NCI-H524 (cell line): ENCODE measurements around the gene LAMTOR4.
"Not testable (repeated sequence)": the region's sequence is repeated elsewhere in the genome, so short reads cannot be mapped to it uniquely, and the experiment has no call there.

Experiments used
- DNase-seq, 2 experiments: peaks; one replicate each; lab custom pipeline; 2025; lab: John Stamatoyannopoulos, UW

The LAMTOR4 gene

DNA sequence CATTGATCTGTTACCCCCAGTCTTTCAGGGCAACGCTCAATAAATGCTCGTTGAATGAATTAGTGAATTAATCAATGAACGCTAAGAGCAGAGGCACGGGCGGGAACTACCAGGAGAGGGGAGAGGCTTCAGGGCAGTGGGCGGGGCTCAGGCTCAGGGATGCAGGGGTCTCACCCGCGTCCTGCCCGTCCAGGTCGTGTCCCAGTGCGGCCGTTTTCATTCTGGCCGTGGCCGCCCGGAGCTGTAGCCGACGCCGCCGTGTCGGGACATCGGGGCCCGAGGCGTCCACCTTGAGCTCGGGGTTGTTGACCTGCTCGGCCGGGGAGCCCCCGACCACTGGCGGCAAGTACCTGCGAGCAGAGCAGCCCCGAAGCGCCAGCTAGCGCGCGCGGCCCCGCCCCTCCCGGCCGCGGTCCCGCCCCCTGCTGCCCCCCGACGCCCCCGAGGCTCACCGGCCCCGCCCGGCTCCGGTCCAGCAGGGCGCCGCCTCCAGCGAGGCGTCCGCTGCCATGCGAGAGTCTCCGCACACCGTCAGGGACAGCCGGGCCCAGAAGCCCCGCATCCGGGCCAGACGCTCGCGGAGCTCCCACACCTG is 22.5 kb downstream of the LAMTOR4 start:
- no peak for DNase-seq

- no peak for DNase-seq
Measured at GRCh38 chr7:100171840-100172239, 23.1 kb downstream of the LAMTOR4 start.

- no peak for DNase-seq
Measured at GRCh38 chr7:100173806-100174495, 25.2 kb downstream of the LAMTOR4 start.

DNA sequence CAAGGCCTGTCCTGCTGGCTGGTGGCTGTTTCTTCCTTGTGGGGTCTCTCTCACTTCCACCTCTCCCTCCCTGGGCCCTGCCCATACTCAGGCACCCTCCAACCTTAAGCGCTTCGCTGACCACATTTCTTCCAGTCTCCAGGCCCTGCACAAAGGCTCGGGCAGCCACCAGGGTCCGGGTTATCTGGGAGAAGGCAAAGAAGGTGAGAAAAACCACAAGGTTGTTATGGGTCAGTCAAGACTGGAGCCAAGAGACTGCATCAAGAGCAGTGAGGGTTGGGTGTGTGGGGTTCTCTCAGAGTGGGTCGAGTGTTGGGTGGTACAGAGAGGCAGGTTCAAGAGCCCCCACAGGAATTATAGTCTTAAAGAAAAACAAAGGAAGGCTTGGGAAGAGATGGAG is 25.9 kb downstream of the LAMTOR4 start:
- no peak for DNase-seq

GRCh38 chr7:100175296-100175935 is 26.7 kb downstream of the LAMTOR4 start:
- DNase-seq: no peak

DNA sequence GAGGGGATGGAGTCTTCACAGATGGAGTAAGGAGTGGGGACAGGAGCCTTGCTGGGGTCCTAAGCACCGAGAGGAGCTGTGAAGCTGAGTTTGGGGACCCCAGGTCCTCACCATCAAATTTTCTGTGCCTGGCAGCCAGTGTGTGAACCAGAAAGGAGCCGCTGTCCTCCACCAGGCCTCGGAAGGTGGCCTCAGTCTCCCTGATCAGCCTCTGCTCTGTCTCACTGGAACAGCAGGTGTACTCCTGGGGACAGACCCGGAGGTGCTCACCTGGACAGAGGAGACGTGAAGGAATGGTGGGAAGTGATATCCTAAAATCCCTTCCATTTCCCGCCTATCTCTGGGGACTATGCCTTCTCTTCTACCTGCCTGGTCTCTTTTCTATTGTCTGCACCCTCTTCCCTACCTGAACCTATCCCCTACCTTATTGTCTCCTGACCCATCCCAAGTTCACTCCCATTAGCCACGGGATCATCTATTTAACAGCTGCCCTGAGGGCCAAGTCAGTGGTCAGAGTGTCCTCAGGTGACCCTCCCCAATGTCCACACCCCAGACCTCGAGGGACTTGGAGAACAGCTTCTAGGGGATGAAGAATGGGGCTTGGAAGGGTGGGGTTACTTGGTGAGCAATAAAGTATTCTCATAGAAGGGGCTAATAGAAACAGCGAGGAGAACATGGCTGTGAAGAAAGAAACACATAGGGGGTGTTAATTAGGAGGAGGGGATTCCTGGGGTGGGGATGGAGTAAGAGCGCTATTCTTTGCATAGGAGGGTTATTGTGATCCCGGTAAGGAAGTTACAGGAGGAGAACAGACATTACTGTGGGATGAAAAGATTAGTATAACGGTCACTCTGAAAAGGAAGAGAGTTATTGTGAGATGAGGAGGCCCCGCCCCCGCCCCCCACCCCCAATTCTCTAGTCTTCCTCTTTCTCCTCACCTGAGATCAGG is 27.7 kb downstream of the LAMTOR4 start:
- no peak for DNase-seq

GRCh38 chr7:100177045-100178001 is 28.6 kb downstream of the LAMTOR4 start, which contains the start of the genes GPC2 and STAG3:
Gene GPC2 (minus strand): TSS chr7:100177381. CDS start chr7:100177199, 182 bp downstream.
Gene STAG3 (plus strand): TSS chr7:100177918. CDS start chr7:100180557, 2,639 bp downstream.
- DNase-seq: peak; percentile 87 to 92

- not testable (repeated sequence) for DNase-seq
Measured at GRCh38 chr7:100180084-100180483, 31.4 kb downstream of the LAMTOR4 start.

DNA sequence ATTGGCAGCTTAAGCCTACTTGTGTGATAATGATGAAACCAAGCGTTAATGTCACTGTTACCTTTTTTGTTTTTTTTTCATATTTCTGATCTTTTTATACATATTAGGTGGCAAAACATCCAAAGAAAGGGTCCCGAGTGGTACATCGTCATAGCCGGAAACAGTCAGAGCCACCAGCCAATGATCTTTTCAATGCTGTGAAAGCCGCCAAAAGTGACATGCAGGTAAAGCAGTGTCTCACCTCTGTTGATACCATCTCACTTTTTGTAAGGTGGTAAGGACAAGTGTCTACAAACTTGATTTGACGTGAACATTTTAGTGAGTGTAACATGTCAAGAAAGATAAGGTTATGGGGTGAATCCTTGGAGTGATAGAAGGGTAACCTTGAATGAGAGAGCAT is 33.9 kb downstream of the LAMTOR4 start:
- not testable (repeated sequence) for DNase-seq

DNA sequence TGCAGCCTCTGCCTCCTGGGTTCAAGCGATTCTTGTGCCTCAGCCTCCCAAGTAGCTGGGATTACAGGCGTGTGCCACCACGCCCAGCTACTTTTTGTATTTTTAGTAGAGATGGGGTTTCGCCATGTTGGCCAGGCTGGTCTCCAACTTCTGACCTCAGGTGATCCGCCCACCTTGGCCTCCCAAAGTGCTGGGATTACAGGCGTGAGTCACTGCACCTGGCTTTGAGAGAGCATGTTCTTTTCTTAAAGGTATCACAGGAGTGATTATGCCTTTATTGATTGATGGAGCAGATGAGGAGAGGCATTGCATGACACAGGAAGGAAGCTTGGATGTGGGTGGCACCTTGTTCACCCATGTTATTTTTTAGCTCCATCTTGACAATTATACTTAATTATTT is 34.4 kb downstream of the LAMTOR4 start:
- DNase-seq: not testable (repeated sequence)

- DNase-seq: peak; percentile 55 to 91
Measured at GRCh38 chr7:100185726-100186125, 37.0 kb downstream of the LAMTOR4 start.

GRCh38 chr7:100189061-100189460 is 40.3 kb downstream of the LAMTOR4 start:
- DNase-seq: no peak

DNA sequence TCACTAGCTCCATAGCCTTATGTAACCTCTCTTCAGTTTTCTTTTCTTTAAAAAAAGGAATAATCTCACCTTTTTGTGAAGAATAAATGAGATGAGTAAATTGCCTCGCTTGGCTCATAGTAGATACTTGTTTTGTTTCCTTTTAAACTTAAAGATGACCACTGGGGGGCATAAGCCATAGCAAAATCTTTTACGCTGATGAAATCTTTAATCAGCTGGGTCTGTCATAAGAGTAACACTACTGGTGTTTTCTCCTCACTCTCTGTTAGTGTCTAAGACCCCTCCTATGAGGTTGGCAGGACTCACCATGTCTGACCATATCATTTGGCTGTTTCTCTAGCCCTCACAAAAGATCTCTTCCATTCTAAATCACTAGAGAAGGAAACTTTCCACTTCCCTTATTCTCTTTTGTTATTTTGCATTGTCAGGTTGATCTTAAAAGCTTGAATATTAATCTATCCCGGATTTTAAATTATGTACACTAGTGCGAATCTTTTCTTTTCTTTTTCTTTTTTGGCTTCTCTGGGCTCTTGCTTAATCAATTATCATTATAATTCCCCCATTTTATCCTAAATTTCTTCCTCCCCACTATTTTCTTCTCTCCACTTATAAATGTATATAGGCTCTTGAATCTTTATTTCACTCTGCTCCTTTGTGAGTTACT is 41.5 kb downstream of the LAMTOR4 start:
- DNase-seq: peak in 1 of 2 experiments; percentile 16

DNA sequence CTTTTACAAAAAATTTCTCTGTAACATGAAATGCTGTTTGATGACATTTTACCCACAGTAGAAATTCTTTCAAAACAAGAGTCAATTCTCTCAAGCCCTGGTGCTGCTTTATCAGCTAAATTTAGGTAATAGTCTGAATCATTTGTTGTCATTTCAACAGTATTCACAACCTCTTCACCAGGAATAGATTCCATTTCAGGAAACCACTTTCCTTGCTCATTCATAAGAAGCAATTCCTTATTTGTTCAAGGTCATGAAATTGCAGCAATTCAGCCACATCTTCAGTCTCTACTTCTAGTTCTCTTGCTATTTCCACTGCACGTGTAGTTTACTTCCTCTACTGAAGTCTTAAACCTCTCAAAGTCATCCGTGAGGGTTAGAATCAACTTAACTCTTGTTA is 43.1 kb downstream of the LAMTOR4 start:
- DNase-seq: no peak

DNA sequence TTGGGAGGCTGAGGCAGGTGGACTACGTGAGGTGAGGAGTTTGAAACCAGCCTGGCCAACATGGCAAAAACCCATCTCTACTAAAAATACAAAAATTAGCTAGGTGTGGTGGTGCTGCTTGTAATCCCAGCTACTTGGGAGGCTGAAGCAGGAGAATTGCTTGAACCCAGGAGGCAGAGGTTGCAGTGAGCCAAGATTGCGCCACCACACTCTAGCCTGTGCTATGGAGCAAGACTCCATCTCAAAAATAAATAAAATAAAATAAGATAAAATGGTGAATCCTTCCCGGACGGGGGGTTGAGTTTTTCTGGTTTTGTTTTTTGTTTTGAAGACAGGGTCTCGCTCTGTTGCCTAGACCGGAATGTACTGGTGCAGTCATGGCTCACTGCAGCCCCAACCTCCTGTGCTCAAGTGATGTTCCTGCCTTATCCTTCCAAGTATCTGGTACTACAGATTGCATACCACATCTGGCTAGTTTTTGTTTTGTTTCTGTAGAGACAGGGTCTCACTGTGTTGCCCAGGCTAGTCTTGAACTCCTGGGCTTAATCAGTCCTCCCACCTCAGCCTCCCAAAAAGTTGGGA is 43.7 kb downstream of the LAMTOR4 start:
- not testable (repeated sequence) for DNase-seq

- DNase-seq: no peak
Measured at GRCh38 chr7:100192969-100193368, 44.3 kb downstream of the LAMTOR4 start.

GRCh38 chr7:100195222-100195621 is 46.5 kb downstream of the LAMTOR4 start:
- DNase-seq: no peak

DNA sequence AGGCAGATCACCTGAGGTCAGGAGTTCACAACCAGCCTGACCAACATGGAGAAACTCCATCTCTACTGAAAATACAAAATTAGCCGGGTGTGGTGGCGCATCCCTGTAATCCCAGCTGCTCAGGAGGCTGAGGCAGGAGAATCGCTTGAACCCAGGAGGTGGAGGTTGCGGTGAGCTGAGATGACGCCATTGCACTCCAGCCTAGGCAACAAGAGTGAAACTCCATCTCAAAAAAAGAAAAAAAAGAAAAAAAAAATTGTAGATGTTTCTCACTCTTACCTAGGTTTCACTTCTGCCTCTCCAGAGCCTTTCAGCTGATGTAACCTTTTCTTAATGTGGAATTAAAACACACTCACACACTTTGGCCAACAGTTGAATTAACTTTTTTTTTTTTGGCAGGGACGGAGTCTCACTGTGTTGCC is 47.2 kb downstream of the LAMTOR4 start:
- DNase-seq: not testable (repeated sequence)

DNA sequence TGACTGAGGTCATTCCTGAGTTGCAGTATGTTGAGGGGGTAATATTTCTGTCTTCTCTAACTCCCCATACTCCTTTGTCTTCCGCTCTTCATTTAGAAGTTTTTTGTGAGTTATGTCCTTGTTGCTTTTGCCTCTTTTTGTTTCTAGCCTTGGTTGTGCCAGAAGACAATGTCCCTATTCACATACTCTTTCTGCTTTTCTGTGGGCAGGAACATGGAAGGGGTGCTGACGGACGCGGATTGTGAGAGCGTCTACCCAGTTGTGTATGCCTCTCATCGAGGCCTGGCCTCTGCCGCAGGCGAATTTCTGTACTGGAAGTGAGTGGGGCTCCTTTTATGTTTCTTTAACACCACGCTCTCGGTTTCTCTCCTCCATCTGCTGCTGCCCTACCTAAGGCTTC is 49.5 kb downstream of the LAMTOR4 start:
- no peak for DNase-seq

- DNase-seq: no peak
Measured at GRCh38 chr7:100200693-100201092, 52.0 kb downstream of the LAMTOR4 start.
